ENCODE measurements around the gene ARSG. TPM values are rescaled to one million over a fixed set of nuclear protein-coding genes. Genes with fewer than 3 reads are reported as not detected.

Gene ARSG
- total and polyA plus RNA-seq, 10 of the 15 experiments (the other 5 are each of a cell fraction or from before 2014, with no cell fraction given) = 2.9 to 13.5 (median 7.6) TPM

- SMC1A ChIA-PET (ENCODE audit: uncharacterized antibody, unreplicated experiment) = interaction anchor here (0.6 to 0.7 kb wide), 3 partner anchors 17 to 148 kb away, joined by 3 to 8 read pairs (median 3); no protein-coding TSS in a partner anchor
- no peak for TF ChIP-seq TCF12 (IDR thresholded peaks at IDR 0.05; ENCODE audit: low read depth, low read length)
- no peak for TF ChIP-seq SUZ12 (IDR thresholded peaks at IDR 0.05; ENCODE audit: unreplicated experiment)
- TF ChIP-seq POU2F2 (IDR thresholded peaks at IDR 0.05; ENCODE audit: borderline replicate concordance, low read depth, low read length) = peak; percentile 64; the same call in 1 of the 3 replicates
- TF ChIP-seq BHLHE40 (IDR thresholded peaks at IDR 0.05; ENCODE audit: borderline replicate concordance in 1 of 2, low read depth in 2 of 2, low read length in 1 of 2) = peak in 1 of 2 experiments; percentile 18; a peak in 1 of 4 replicates
- TF ChIP-seq IKZF2 (IDR thresholded peaks at IDR 0.05) = no peak
- peak in 1 of 2 experiments; percentile 3; a peak in 1 of 4 replicates for TF ChIP-seq EP300 (IDR thresholded peaks at IDR 0.05; ENCODE audit: borderline replicate concordance in 1 of 2, control insufficient read depth in 1 of 2, low read depth in 2 of 2, low read length in 2 of 2)
- TF ChIP-seq ZBED1 (IDR thresholded peaks at IDR 0.05; ENCODE audit: borderline replicate concordance) = no peak
- TF ChIP-seq RUNX3 (IDR thresholded peaks at IDR 0.05; ENCODE audit: low read length) = peak; percentile 44
- TF ChIP-seq SREBF1 (IDR thresholded peaks at IDR 0.05; ENCODE audit: low read length) = no peak
- TF ChIP-seq ATF7 (IDR thresholded peaks at IDR 0.05; ENCODE audit: low read depth) = 0 out of 2 replicates have a peak, but pooled peaks have one; percentile 17
- TF ChIP-seq MTA2 (IDR thresholded peaks at IDR 0.05; ENCODE audit: low read depth) = peak; percentile 72; the same call in 1 of the 2 replicates
- no peak for TF ChIP-seq FOXK2 (IDR thresholded peaks at IDR 0.05)
- no peak for TF ChIP-seq ATF3 (IDR thresholded peaks at IDR 0.05; ENCODE audit: borderline replicate concordance, extremely low read depth, low read depth, low read length)
- TF ChIP-seq WRNIP1 (IDR thresholded peaks at IDR 0.05; ENCODE audit: borderline replicate concordance, low read depth, low read length) = no peak
- no peak for TF ChIP-seq NRF1 (conservative IDR thresholded peaks at IDR 0.05; ENCODE audit: low read depth, low read length)
- no peak for TF ChIP-seq BCLAF1 (IDR thresholded peaks at IDR 0.05)
- TF ChIP-seq MEF2B (IDR thresholded peaks at IDR 0.05; ENCODE audit: partially characterized antibody, poor library complexity, severe bottlenecking) = peak; percentile 45
- TF ChIP-seq TCF3 (IDR thresholded peaks at IDR 0.05; ENCODE audit: borderline replicate concordance, insufficient read depth, low read depth, low read length) = no peak
- no peak for TF ChIP-seq ELK1 (IDR thresholded peaks at IDR 0.05; ENCODE audit: low read depth, low read length)
Measured at GRCh38 chr17:68381076-68381900, 90.0 kb downstream of the ARSG start.

More at GRCh38 chr17:68381076-68381900, 90.0 kb downstream of the ARSG start:
- no peaks in the 10 kb centered on the region for H3K79me2 ChIP-seq (ENCODE audit: control insufficient read depth, insufficient read depth, low read length)
- RAD21 ChIA-PET (ENCODE audit: unreplicated experiment) = interaction anchor here (0.6 to 0.7 kb wide), 2 partner anchors 56 to 117 kb away, joined by 3 read pairs; no protein-coding TSS in a partner anchor
- H3K4me1 ChIP-seq (ENCODE audit: control insufficient read depth, insufficient read depth, low read length) = no peaks in the 10 kb centered on the region
- POLR2A ChIA-PET = no interaction called here
- no peak overlapping the region; the same call in 1 of the 2 replicates for H3K4me2 ChIP-seq (ENCODE audit: control insufficient read depth, insufficient read depth)
- in situ Hi-C loops (cut with MboI) = no loop called here
- CTCF ChIA-PET = no interaction called here
- H4K20me1 ChIP-seq (ENCODE audit: control insufficient read depth, insufficient read depth) = no peaks in the 10 kb centered on the region
- no peaks in the 10 kb centered on the region for H3K36me3 ChIP-seq (ENCODE audit: control insufficient read depth in 2 of 2, insufficient read depth in 2 of 2, low read length in 1 of 2)
- H3K4me3 ChIP-seq = no peak overlapping the region
- no peaks in the 10 kb centered on the region; a peak in 1 of 4 replicates for H3K27me3 ChIP-seq (replicated peaks in 1 of 2; ENCODE audit: control insufficient read depth in 2 of 2, insufficient read depth in 2 of 2, low read length in 1 of 2)
- H3K9me3 ChIP-seq (replicated peaks; ENCODE audit: control insufficient read depth, insufficient read depth, low read length) = no peaks in the 10 kb centered on the region
- no peak for FAIRE-seq
- intact Hi-C loops (cut with micrococcal nuclease; ENCODE audit: unreplicated experiment) = no loop called here
- peak; percentile 83 for ATAC-seq
- no peak overlapping the region for H3K9ac ChIP-seq (ENCODE audit: control insufficient read depth, insufficient read depth, low read length)
- H3K27ac ChIP-seq (ENCODE audit: control insufficient read depth, insufficient read depth) = no peak overlapping the region
- DNase-seq (ENCODE audit: low read depth, low spot score) = no peak
- no TSS peak for BruUV-seq (replicated peaks)
- 33% methylated on average over 15 of the region's 15 CpGs for WGBS (ENCODE audit: insufficient coverage, insufficient replicate concordance, low lambda C conversion rate, missing lambda C conversion rate)
- no peak overlapping the region for H2AFZ ChIP-seq (ENCODE audit: control insufficient read depth, low read depth, low read length)
